Glutamatergic neuron (in vitro differentiated cells): Measurements from ENCODE around the gene PRRT1. TPM values are rescaled to one million over a fixed set of nuclear protein-coding genes. Genes with fewer than 3 reads are reported as not detected.

Experiments used
- DNase-seq: peaks from one replicate; pipeline ENCODE4 v3.0.0; 2022
- H3K27ac Mint-ChIP-seq: one replicate; pipeline ENCODE4 v1.8.0; 2020; ENCODE audit warnings: mild to moderate bottlenecking, mixed read lengths, inconsistent platforms; ENCODE audit not compliant: unreplicated experiment
- H3K27me3 Mint-ChIP-seq: one replicate; pipeline ENCODE4 v1.8.0; 2020; ENCODE audit warnings: mild to moderate bottlenecking, moderate library complexity, mixed read lengths, inconsistent platforms; ENCODE audit not compliant: unreplicated experiment
- H3K36me3 Mint-ChIP-seq: one replicate; pipeline ENCODE4 v1.8.0; 2020; ENCODE audit warnings: mild to moderate bottlenecking, mixed read lengths, inconsistent platforms; ENCODE audit not compliant: unreplicated experiment
- H3K4me1 Mint-ChIP-seq: one replicate; pipeline ENCODE4 v1.8.0; 2020; ENCODE audit warnings: mild to moderate bottlenecking, low read depth, mixed read lengths, inconsistent platforms; ENCODE audit not compliant: unreplicated experiment
- H3K4me3 Mint-ChIP-seq: one replicate; pipeline ENCODE4 v1.8.0; 2020; ENCODE audit warnings: mild to moderate bottlenecking, mixed read lengths, inconsistent platforms; ENCODE audit not compliant: unreplicated experiment
- H3K9me3 Mint-ChIP-seq: one replicate; pipeline ENCODE4 v1.8.0; 2020; ENCODE audit warnings: mild to moderate bottlenecking, moderate library complexity, mixed read lengths, inconsistent platforms; ENCODE audit not compliant: unreplicated experiment
- total RNA-seq: library from RNA; stranded (reverse); fragmentation: NEBNext Ultra II Directional; extraction: Animal tissue kit (Norgen Biotek cat#: 25700); gene quantifications from one replicate; pipeline ENCODE4 v1.2.1, GENCODE V29; 2021; ENCODE audit not compliant: unreplicated experiment
- TF ChIP-seq, protein P1 (sequence below): fragments of 200-600 bp; sonication (generic); IDR thresholded peaks from one replicate; pipeline ENCODE4 v1.5.0; 2021; ENCODE audit not compliant: partially characterized antibody, unreplicated experiment

PRRT1 gene
- total RNA-seq, 1 donor from 2014 or later: 5.1 TPM

DNA sequence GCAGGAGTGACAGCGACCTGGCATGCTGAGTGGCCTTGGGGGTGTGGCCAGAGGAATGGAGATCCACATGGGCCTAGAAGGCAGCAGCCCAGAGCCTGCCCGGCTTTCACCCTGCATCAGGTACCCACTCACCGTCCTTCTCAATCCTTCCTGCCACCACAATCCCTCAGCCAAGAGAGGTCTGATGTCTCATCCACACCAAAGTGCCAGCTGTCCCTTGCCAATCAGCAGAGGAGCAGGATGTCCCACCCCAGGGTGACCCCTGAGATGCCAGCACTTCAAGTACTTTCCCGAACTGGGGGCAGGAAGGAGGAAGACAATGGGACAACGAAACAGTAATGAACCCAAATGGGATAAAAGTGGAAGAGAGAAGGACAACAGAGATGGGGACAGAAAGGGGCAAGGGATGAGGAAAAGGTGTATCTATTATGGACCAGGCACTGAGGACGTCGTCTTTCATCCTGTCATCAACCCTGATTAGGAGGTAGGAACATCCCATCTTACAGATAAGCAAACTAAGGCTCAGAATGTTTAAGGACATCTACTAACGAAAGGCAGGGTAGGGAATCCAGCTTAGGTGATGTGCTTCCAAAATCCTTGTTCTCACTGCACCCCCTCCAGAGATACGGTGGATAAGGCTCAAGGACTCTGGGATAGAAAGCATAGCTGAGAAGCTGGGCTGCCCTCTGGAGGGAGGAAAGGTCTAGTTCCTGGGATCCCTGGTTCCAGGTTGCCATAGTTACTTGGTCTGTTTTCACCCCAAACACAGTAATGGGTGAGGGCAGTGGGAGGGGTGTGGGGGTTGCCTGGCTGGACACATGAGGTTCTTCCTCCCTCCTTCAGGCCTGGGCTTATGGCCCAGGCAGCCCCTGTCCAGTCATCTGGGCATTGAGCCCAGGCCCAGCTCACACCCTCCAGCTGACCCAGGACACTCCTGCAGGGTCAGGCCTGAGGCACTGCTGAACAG lies 38.1 kb downstream of the PRRT1 start:
- TF ChIP-seq, protein P1, sequence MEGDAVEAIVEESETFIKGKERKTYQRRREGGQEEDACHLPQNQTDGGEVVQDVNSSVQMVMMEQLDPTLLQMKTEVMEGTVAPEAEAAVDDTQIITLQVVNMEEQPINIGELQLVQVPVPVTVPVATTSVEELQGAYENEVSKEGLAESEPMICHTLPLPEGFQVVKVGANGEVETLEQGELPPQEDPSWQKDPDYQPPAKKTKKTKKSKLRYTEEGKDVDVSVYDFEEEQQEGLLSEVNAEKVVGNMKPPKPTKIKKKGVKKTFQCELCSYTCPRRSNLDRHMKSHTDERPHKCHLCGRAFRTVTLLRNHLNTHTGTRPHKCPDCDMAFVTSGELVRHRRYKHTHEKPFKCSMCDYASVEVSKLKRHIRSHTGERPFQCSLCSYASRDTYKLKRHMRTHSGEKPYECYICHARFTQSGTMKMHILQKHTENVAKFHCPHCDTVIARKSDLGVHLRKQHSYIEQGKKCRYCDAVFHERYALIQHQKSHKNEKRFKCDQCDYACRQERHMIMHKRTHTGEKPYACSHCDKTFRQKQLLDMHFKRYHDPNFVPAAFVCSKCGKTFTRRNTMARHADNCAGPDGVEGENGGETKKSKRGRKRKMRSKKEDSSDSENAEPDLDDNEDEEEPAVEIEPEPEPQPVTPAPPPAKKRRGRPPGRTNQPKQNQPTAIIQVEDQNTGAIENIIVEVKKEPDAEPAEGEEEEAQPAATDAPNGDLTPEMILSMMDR: no peak
- Mint-ChIP-seq H3K36me3 (no peaks in the 10 kb centered on the region), H3K27ac (no peak overlapping the region), H3K27me3 (peaks cover 1% of the 10 kb centered on the region), H3K4me3 (no peak overlapping the region), H3K4me1 (peaks cover 4% of the 10 kb centered on the region), H3K9me3 (peaks cover 2% of the 10 kb centered on the region)
- DNase-seq: no peak

DNA sequence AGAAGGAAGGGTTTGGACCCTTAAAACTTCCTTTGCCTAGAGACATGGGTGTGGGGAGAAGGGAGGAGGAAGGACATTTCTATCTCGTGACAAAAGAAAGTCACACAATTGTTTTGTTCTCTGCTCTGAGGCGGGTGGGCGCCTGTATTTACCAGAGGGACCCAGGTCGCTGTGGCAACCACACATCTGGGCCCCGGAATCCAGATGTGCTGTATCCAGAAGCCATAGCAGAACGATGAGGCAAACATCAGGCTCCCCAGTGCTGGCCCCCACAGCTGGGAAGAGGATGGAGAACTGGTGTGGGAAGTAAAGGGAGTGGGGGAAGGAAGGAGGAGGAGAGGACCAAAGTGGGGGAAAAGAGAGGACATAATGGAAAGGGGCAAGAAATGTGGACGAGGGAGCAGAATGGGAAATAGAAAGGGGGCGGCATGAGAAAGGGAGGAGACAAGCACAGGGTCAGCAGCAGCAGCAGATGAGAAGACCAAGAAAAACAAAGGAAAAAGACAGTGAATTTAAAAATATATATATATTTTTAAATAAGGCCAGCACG lies 39.2 kb downstream of the PRRT1 start:
- Mint-ChIP-seq H3K4me3 (no peak overlapping the region), H3K27ac (no peak overlapping the region), H3K36me3 (no peaks in the 10 kb centered on the region), H3K27me3 (peaks cover 4% of the 10 kb centered on the region), H3K9me3 (peaks cover 4% of the 10 kb centered on the region), H3K4me1 (peaks cover 12% of the 10 kb centered on the region)
- DNase-seq: no peak
- TF ChIP-seq, protein P1: no peak

DNA sequence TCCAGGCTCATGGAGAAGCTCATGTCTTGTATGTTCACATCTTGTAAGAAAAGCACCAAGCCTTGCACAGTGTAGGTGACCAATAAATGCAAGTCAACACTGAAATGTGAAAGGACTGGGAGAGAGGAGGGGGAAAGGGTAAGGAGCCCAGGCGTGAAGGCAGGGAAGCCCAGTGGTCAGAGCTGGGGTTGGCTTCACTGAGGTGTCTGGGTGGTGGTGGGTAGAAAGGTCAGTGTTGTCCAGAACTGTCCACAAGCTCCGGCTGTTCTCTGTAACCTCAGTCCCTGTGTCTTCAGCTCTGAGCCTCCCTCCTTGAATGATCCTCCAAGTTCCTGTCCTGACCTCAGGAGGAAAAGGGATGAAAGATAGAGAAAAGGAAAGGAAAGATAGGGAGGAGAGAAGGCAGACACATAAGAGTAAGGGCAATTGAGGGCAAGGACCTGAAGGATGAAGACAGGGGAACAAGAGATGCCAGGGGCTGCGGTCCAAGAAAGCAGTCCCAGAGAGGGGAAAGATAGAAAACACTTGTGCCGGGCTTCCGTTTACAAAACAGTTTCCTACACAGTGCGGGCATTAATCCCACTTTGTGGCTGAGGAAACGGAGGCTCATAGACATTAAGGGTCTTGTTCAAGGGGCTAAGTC lies 40.2 kb downstream of the PRRT1 start:
- peaks cover 2% of the 10 kb centered on the region for H3K9me3 Mint-ChIP-seq
- H3K36me3 Mint-ChIP-seq: no peaks in the 10 kb centered on the region
- no peak overlapping the region for H3K4me3 Mint-ChIP-seq
- peaks cover 10% of the 10 kb centered on the region for H3K4me1 Mint-ChIP-seq
- DNase-seq: no peak
- H3K27me3 Mint-ChIP-seq: peaks cover 4% of the 10 kb centered on the region
- no peak overlapping the region for H3K27ac Mint-ChIP-seq
- TF ChIP-seq, protein P1: no peak

DNA sequence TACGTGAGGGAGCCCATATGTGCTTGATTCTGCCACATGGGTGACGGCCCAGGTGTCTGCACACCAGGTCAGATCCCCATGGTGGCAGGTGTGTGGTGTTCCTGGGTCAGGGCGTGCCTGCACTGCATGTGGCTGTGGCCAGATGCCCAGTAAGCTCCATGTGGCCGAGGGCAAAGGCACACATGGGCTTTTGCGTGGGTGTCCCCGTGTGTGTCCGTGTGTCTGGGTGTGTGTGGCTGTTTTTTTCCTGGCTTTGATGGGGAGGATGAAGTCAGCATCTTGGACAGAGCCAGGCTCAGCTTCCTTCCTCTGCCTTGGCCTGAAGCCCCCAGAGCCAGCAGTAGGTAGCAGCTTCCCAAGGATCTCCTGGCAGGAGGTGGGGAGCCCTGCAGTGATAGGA lies 41.1 kb downstream of the PRRT1 start:
- Mint-ChIP-seq H3K36me3 (no peaks in the 10 kb centered on the region), H3K9me3 (peaks cover 4% of the 10 kb centered on the region), H3K4me3 (no peak overlapping the region), H3K27ac (no peak overlapping the region), H3K4me1 (peaks cover 10% of the 10 kb centered on the region), H3K27me3 (peaks cover 8% of the 10 kb centered on the region)
- no peak for DNase-seq
- TF ChIP-seq, protein P1: no peak
